HuH-7.5 (cell line): ENCODE measurements around the gene KCNMA1.

ENCODE experiments used
- DNase-seq: peaks from one replicate; pipeline ENCODE4 v3.0.0; 2011; ENCODE audit warnings: low spot score

KCNMA1 gene

DNA sequence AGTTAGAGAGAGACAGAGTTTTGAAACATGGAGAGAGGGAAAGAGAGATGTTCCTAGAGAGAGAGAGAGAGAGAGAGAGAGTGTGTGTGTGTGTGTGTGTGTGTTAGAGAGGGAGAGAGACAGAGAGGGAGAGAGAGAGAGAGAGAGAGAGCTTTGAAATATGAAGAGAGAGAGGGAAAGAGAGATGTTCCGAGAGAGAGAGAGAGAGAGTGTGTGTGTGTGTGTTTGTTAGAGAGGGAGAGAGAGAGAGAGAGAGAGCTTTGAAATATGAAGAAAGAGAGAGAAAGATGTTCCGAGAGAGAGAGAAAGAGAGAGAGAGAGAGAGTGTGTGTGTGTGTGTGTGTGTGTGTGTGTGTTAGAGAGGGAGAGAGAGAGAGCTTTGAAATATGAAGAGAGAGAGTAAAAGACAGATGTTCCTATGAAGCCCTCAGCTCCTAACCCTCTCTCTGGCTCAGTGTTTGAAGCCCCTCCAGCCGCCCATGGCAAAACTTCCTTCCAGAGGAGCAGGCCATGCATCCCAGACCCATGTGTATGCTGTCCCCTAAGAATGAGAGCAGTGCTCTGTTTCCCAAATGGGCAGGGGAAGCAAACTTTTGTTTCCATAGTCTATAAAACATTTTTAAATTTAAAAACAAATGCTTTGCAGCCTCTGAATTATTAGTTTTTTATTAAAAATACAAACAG, 130.9 kb downstream of the KCNMA1 start:
- no peak for DNase-seq

DNA sequence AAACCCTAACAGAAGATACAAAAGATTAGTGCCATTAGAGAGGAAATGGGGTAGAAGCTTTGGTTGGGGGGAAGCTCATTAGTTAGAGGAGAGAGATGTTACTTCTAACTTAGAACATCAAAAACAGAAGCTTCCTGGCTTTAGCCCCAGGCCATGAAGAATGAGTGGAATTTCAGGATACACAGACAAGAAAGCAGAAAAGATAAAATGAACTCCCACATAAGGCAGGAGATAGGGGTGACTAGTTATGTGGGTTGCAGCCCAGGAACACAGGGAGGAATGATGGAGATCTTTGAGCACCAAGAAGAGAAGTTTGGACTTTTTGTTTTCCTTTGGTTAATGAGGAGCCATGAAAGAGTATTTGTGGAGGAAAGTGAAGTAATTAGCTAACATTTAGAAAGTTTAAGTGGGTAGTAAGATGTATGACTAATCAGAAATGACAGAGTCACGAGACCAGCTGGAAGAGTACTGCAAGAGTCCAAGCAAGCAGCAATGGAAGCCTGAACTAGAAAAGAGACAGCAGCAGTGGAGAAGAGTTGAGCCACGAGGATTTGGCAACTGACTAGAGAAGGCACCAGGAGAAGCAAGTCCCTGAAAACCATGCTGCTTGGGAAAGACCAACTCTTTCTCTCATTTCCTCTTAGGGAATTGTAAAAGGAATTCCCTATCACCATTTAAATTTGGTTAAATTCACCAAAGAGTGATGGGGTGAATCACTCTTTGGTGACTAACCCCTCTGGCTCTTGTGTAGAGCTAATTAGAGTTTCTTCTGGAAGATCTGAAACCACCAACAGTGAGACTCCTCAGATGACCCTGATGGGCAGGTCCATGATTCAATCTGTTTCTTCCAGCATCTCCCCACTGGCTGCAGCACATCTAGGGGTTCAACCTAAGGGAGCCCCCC, 131.9 kb downstream of the KCNMA1 start:
- no peak for DNase-seq

GRCh38 chr10:77504873-77505257, 132.7 kb downstream of the KCNMA1 start:
- no peak for DNase-seq

- no peak for DNase-seq
Measured at GRCh38 chr10:77504196-77504872, 133.3 kb downstream of the KCNMA1 start.

GRCh38 chr10:77501846-77502261, 135.8 kb downstream of the KCNMA1 start:
- no peak for DNase-seq

- DNase-seq, result no peak
Measured at GRCh38 chr10:77501152-77501845, 136.3 kb downstream of the KCNMA1 start.

- no peak for DNase-seq
Measured at GRCh38 chr10:77500754-77501151, 136.9 kb downstream of the KCNMA1 start.

- DNase-seq, result no peak
Measured at GRCh38 chr10:77498829-77499228, 138.8 kb downstream of the KCNMA1 start.

- no peak for DNase-seq
Measured at GRCh38 chr10:77498210-77498609, 139.4 kb downstream of the KCNMA1 start.

GRCh38 chr10:77497748-77498147, 139.9 kb downstream of the KCNMA1 start:
- DNase-seq, result no peak

DNA sequence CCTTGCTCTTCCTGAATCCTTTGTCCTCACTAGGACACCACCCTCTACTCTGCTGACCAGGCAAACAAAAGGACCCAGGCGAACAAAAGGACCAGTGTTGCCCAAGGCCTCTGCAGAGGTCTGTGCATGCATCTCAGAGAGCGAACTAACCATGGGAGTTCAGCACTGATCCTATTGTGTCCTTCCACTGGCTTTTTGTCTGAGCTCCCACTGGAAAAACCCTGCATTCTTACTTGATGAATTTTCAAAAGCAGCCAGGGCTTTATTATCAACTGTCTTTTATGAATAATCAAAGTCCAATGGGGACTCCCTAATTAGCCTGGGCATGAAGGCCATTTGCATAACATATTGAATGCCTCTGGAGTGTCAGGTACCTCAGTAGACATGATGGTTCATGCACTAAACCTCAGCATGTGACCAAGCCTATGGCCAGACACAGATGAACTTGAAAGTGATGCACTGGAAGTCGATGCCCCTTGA, 140.6 kb downstream of the KCNMA1 start:
- DNase-seq, result no peak

DNA sequence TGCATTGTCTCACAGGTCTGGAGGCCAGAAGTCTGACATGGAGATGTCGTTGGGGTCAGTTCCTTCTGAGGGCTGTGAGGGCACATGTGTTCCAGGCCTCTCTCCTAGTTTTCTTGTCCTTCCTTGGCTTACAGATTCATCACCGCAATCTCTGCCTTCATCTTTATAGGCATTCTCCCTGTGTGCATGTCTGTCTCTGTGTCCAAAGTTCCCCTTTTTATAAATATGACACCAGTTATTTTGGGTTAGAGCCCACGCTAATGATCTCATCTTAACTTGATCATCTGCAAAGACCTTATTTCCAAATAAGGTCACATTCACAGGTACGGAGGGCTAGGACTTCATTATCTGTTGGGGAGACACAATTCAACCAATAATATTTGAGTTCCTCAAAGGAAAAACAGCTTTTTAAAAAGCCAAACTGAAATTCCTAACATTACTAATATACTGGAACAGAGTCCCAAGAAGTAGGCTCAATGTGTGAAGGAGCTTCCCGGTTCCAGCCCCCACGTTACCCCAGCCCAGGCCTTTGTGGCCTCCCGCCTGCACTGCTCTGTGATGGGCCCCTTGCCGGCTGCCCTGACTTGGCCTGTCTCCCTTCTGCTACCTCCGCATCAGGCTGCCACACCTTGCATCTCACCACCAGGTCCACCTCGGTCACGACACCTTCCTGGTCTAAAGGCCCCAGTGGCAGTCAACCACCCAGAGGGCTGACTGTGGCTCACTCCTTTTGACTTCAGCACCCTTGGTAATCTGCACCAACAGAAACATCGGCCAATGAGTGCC, 142.7 kb downstream of the KCNMA1 start:
- DNase-seq, result no peak

- DNase-seq, result no peak
Measured at GRCh38 chr10:77494327-77494726, 143.3 kb downstream of the KCNMA1 start.

- no peak for DNase-seq
Measured at GRCh38 chr10:77493851-77494261, 143.8 kb downstream of the KCNMA1 start.

DNA sequence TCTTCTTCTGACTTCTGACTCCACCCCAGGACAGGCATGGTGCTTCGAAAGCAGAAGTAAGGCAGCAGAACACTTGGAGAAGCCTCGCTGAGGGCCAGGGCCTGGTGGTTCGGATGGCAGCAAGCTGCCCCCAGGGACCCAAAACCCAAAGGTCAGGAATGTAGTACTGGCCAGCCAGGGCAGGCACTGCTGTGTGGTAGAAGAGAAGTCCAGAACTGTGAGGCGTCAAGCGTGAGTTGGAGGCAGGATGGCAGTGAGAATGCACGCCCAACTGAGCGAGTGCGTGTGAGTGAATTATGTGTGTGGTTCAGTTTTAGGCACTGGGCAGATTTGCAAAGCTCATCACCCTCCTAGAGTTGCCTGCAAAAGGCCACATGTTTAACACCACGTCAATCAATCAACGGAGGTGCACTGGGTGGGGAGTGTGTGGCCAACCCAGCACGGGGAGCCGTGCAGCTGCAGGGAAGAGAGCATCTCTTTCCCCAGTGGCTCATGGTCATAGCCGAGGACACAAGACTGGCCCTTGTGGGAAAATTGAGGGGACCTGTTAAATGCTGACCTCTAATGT, 144.3 kb downstream of the KCNMA1 start:
- no peak for DNase-seq

DNA sequence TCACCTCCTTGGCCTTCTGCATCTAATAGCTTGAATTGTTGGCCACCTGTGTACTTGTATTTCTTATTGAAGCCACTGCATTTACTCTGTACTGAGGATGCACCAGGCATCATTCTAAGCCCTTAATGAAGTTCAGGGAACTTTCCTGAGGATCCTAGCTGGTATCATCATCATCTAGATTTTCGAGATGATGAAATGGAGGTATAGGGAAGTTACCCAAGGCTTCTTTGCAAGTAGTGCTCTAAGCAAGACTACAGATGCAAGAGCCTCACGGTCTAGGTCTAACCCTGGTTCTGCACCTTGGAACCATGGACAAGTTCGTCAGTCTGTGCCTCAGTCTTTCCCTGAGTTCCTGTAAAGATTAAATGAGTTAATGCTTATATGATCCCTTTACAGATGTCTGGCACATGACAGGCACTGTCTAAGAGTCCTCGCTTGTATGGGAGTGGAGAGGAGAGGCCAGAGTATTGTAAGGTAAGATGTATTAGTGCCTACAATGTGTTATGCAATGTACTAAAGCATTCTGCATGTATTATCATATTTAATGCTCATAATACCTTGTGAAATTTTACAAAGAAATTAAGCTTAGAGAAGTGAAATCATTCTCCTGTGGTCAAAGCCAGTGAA, 145.1 kb downstream of the KCNMA1 start:
- DNase-seq, result no peak

DNA sequence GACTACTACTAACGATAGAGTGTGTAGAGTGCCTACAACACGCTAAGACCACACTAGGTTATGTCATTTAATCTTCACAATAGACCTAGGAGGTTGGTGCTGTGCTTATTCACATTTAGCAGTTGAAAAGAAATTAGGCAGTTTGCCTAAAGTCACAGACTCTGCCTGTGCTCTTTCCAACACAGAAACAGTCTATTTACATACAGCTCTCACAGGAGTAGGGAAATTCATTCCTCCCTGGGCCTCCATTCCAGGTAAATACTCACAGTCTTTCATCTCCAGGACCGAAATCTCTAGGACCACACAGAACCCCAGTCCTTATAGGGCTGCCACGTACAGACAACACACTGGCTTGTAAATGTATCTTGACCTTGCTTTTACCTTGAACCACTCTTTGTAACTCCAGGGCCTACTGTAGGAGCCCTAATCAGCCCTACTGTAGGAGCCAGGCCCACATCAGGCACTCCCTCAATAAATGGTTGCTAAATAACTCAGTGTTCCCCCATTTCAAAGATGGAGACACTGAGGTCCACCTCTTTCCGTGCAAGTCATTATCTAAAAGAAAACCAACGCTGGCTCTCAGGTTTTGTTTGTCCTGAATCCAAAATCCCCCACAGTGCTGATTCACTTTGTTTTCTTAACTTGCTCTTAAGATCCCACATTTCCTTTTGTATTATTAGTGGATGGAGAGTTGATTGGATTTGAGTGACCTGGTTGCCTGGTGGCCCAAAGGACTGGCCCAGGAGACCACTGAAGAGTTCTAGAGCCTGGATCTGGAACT, 146.9 kb downstream of the KCNMA1 start:
- DNase-seq, result no peak

DNA sequence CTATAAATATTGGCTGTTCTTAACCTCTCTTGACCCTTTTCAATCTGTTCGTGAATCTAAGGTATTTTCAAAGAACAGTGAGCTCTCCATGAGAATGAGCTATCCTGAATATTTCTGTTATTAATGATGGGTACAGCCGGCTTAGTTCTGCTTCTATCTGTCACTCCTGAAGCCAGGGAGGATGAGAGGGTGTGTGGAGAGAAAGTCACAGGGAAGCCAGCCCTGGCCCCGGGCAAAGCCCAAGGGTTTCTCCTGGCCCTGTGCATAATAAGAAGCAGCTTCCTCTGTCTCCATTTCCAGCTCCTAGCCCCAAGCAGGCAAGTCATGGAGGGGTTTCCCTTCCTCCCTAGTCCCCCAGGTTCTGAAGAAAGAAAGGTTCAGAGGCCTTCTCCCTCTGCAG, 151.1 kb downstream of the KCNMA1 start:
- no peak for DNase-seq

- no peak for DNase-seq
Measured at GRCh38 chr10:77485847-77486246, 151.8 kb downstream of the KCNMA1 start.

DNA sequence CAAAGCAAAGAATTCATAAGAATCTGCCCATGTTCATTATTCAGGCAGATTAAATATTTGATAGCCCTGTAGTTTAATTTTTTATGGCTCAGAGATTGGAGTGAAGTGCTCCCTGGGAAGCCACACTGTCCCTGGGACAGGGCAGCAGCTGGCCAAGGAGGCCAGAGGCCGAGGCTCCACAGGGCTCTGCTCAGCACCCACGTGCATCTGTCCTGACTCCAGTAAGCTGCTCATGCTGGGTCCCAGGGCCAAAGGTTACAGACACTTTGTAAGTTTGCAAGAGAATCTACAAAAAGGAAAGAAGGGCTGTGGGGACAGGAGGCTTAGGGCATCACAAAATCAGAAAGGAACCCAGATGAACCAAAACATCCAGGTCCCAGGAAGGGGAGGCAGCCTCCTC, 155.5 kb downstream of the KCNMA1 start:
- no peak for DNase-seq
